GM12878 (cell line): ENCODE results near the gene COL23A1.

Experiments
- CTCF ChIP-seq, 3 experiments: IDR thresholded peaks in 2 of 3; conservative IDR thresholded peaks in 1 of 3; 2 replicates each; pipeline ENCODE4 v1.5.1; 2011; ENCODE audit warnings: low read depth in 3 of 3, low read length in 3 of 3, mild to moderate bottlenecking in 3 of 3, control low read depth in 2 of 3, moderate library complexity in 2 of 3, inconsistent platforms in 1 of 3, mixed read lengths in 1 of 3; ENCODE audit not compliant: control insufficient read depth in 2 of 3, insufficient read depth in 1 of 3; ENCODE audit errors: extremely low read depth in 1 of 3
- ETV6 ChIP-seq, 2 experiments: fragments of 450-650 bp in 1 of 2; IDR thresholded peaks in 1 of 2; conservative IDR thresholded peaks in 1 of 2; 2 replicates each; pipeline ENCODE4 v1.6.1; 2014; ENCODE audit warnings: antibody characterized with exemption in 1 of 2, borderline replicate concordance in 1 of 2, low read depth in 1 of 2, mild to moderate bottlenecking in 1 of 2, moderate library complexity in 1 of 2
- EZH2 ChIP-seq: IDR thresholded peaks from 2 replicates; pipeline ENCODE4 v1.6.1; 2012; ENCODE audit warnings: low read depth, mild to moderate bottlenecking, control low read depth, inconsistent platforms, low read length, borderline replicate concordance; ENCODE audit not compliant: control insufficient read depth
- POLR2A ChIP-seq: IDR thresholded peaks from 2 replicates; pipeline ENCODE4 v1.6.1; 2011; ENCODE audit warnings: low read depth, mild to moderate bottlenecking, low read length
- POLR2AphosphoS5 ChIP-seq: IDR thresholded peaks from 2 replicates; pipeline ENCODE4 v1.6.1; 2011; ENCODE audit warnings: mild to moderate bottlenecking, low read length, inconsistent platforms
- SREBF1 ChIP-seq: IDR thresholded peaks from 2 replicates; pipeline ENCODE4 v1.6.1; 2012; ENCODE audit warnings: mild to moderate bottlenecking, low read length

DNA sequence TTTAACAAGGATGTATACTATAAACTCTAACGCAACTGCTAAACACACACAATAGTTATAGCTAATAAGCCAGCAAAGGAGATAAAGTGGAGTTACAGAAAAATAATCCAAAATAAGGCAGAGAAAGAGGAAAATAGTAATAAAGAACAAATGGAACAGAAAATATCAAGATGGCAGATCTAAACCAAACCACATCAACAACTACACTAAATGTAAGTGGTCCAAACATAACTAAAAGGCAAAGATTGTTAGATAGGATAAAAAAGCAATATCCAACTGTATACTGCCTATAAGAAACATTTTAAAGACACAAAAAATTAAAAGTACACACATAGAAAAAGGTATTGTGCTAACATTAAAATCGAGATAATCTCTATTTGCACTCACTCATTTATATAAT lies 5.6 kb upstream of the COL23A1 start:
- no peak for TF ChIP-seq CTCF (IDR thresholded peaks at IDR 0.05 in 2 of 3, conservative IDR thresholded peaks at IDR 0.05 in 1 of 3; ENCODE audit: control insufficient read depth in 2 of 3, extremely low read depth in 1 of 3, insufficient read depth in 1 of 3, low read depth in 3 of 3, low read length in 3 of 3)
- no peak for TF ChIP-seq SREBF1
- no peak for TF ChIP-seq ETV6 (conservative IDR thresholded peaks at IDR 0.05 in 1 of 2, IDR thresholded peaks at IDR 0.05 in 1 of 2; ENCODE audit: borderline replicate concordance in 1 of 2, low read depth in 1 of 2)
- no peak for TF ChIP-seq POLR2AphosphoS5
- no peak for TF ChIP-seq POLR2A
- TF ChIP-seq EZH2 = no peak
